Gastroesophageal sphincter (tissue), 4 donors: ENCODE data around the gene OTOP3. TPM values are rescaled to one million over a fixed set of nuclear protein-coding genes. Genes with fewer than 3 reads are reported as not detected.

Experiments
- ATAC-seq: fragments of 150-250 bp; one replicate; pipeline ENCODE4 v1.9.1; 2016; ENCODE audit warnings: mild to moderate bottlenecking, moderate library complexity
- H3K27ac ChIP-seq, 4 donors: fragments of 200-600 bp; sonication (generic) in 3 of 4; 1 replicate in 3 of 4; 2 replicates in 1 of 4; pipeline ENCODE4 v1.5.1; 2016 to 2019
- H3K27me3 ChIP-seq: fragments of 200-600 bp; sonication (generic); one replicate; pipeline ENCODE4 v1.5.1; 2019
- H3K36me3 ChIP-seq, 2 donors: fragments of 200-600 bp; sonication (generic); one replicate each; pipeline ENCODE4 v1.5.1; 2019; ENCODE audit warnings: control low read depth in 1 of 2
- H3K4me1 ChIP-seq, 3 donors: fragments of 200-600 bp; sonication (generic); 1 replicate in 2 of 3; 2 replicates in 1 of 3; pipeline ENCODE4 v1.5.1; 2016 to 2019; ENCODE audit warnings: control low read depth in 2 of 3
- H3K4me3 ChIP-seq, 2 donors: fragments of 200-600 bp; sonication (generic); one replicate each; pipeline ENCODE4 v1.5.1; 2019; ENCODE audit warnings: mild to moderate bottlenecking in 1 of 2, moderate library complexity in 1 of 2
- H3K9me3 ChIP-seq, 3 donors: fragments of 200-600 bp; sonication (generic); one replicate each; pipeline ENCODE4 v1.5.1; 2017 to 2019; ENCODE audit warnings: control low read depth in 2 of 3
- CTCF ChIP-seq, 4 experiments: fragments of 200-600 bp in 2 of 4; fragments of 450-650 bp in 2 of 4; sonication (generic) in 1 of 4; IDR thresholded peaks; one replicate each; pipeline ENCODE4 v1.5.1; 2017 to 2019; ENCODE audit warnings: antibody characterized with exemption in 4 of 4, mild to moderate bottlenecking in 2 of 4, moderate library complexity in 2 of 4
- EP300 ChIP-seq: sonication (generic); formaldehyde crosslinking; IDR thresholded peaks from one replicate; pipeline ENCODE4 v1.6.1; 2017; ENCODE audit warnings: antibody characterized with exemption, mild to moderate bottlenecking
- POLR2A ChIP-seq, 2 donors: fragments of 450-650 bp; IDR thresholded peaks; one replicate each; pipeline ENCODE4 v1.6.1; 2017; ENCODE audit warnings: antibody characterized with exemption in 2 of 2, mild to moderate bottlenecking in 2 of 2, moderate library complexity in 1 of 2
- POLR2AphosphoS5 ChIP-seq: sonication (generic); formaldehyde crosslinking; IDR thresholded peaks from one replicate; pipeline ENCODE4 v1.6.1; 2017; ENCODE audit warnings: antibody characterized with exemption
- WGBS, 2 donors: methylation state at CpG; one replicate each; pipeline ENCODE4 v1.1.5; 2018; ENCODE audit warnings: low coverage in 1 of 2; 5-methylcytosine and 5-hydroxymethylcytosine counted together
- total RNA-seq, 4 donors: library from RNA; depleted of rRNA; stranded (reverse); fragments of >200 nt; gene quantifications; one replicate each; pipeline ENCODE4 v1.1.0, GENCODE V29; 2016

The OTOP3 gene
- total RNA-seq, 4 donors from 2014 or later: 0.31 to 0.82 TPM; not detected in 2

GRCh38 chr17:74951680-74952421, 16.2 kb downstream of the OTOP3 start:
- ATAC-seq: no peak
- WGBS, 2 donors: no CpG with 5 or more reads among the region's 32 CpGs
- Histone ChIP-seq H3K36me3 (peaks cover 0 to 14% of the 10 kb centered on the region in 2 donors), H3K4me1 (no peaks in the 10 kb centered on the region), H3K9me3 (no peaks in the 10 kb centered on the region), H3K27me3 (peaks cover 58% of the 10 kb centered on the region), H3K27ac (no peak overlapping the region), H3K4me3 (no peak overlapping the region)
- TF ChIP-seq CTCF (IDR thresholded peaks at IDR 0.05): no peak
- no peak for TF ChIP-seq POLR2A (IDR thresholded peaks at IDR 0.05)
- no peak for TF ChIP-seq POLR2AphosphoS5

GRCh38 chr17:74952431-74953133, 16.9 kb downstream of the OTOP3 start:
- no peaks in the 10 kb centered on the region for H3K4me1 ChIP-seq
- H3K9me3 ChIP-seq: no peaks in the 10 kb centered on the region
- no peak overlapping the region for H3K27ac ChIP-seq
- H3K27me3 ChIP-seq: peaks cover 51% of the 10 kb centered on the region
- no peak overlapping the region for H3K4me3 ChIP-seq
- 95% methylated on average over 4 of the region's 24 CpGs; no CpG with 5 or more reads in 1 of the 2 donors for WGBS, 2 donors
- no peak for ATAC-seq
- H3K36me3 ChIP-seq: peaks cover 0 to 14% of the 10 kb centered on the region in 2 donors
- TF ChIP-seq EP300: no peak
- TF ChIP-seq POLR2AphosphoS5: no peak
- TF ChIP-seq CTCF (IDR thresholded peaks at IDR 0.05): no peak
- no peak for TF ChIP-seq POLR2A (IDR thresholded peaks at IDR 0.05)

DNA sequence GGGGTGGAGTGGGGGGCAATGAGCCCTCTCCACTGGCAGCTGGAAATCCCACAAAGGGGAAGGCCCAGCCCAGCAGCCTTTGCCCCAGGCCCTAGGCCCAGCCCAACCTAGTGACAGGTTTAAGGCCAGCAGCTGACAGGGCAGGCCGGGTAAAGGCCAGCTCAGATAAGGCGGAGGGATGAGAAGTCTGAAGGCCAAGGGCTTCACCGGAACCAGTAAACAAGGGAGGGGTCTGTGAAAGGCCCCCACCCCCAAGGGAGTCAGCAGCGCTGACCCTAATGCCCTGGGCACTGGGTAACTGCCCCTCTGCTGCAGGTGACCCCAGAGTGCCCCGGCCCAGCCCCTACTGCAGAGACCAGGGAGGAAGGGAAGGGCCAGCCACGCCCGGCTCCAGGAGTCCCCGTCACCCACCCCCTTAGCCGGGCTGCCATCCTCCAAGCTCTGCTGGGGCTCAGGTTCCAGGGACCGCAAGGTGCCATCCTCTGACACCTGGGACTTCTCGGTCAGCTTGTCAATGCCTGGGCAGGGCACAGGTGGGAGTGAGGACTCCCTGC, 17.5 kb downstream of the OTOP3 start:
- peaks cover 0 to 14% of the 10 kb centered on the region in 2 donors for H3K36me3 ChIP-seq
- TF ChIP-seq POLR2AphosphoS5: no peak
- no peak for TF ChIP-seq EP300
- no peak for TF ChIP-seq POLR2A (IDR thresholded peaks at IDR 0.05)
- TF ChIP-seq CTCF (IDR thresholded peaks at IDR 0.05): no peak
- H3K4me3 ChIP-seq: no peak overlapping the region
- H3K4me1 ChIP-seq: peaks cover 0 to 4% (median 0%) of the 10 kb centered on the region in 3 donors
- H3K27ac ChIP-seq: no peak overlapping the region
- ATAC-seq: no peak
- peaks cover 48% of the 10 kb centered on the region for H3K27me3 ChIP-seq
- 80 to 88% methylated on average over 1 to 6 of the region's 11 CpGs for whole genome bisulfite sequencing, 2 donors
- H3K9me3 ChIP-seq: no peaks in the 10 kb centered on the region

DNA sequence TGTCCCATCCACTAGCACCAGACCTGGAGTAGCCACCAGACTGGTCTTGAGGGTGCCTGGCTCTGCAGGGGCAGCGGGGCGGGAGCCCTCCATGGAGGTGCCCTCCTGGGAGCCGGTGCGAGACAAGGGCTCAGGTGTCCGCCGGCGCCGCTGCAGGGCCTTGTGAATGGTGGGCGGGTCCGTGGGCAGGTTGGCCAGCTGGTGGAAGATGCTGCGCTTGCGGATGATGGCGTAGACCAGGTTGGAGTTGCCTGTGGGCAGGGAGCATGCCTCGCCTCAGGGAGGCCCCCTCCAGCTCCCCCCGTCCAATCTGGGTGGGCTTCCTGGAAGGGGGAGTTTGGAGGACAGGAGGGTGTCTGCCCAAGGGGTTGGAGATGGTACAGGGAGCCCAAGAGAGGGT, 18.4 kb downstream of the OTOP3 start:
- H3K36me3 ChIP-seq: peaks cover 0 to 14% of the 10 kb centered on the region in 2 donors
- no peak overlapping the region for H3K27ac ChIP-seq
- no peak for TF ChIP-seq CTCF (IDR thresholded peaks at IDR 0.05)
- TF ChIP-seq POLR2AphosphoS5: no peak
- TF ChIP-seq EP300: no peak
- TF ChIP-seq POLR2A (IDR thresholded peaks at IDR 0.05): no peak
- H3K4me3 ChIP-seq: no peak overlapping the region
- peaks cover 0 to 5% (median 0%) of the 10 kb centered on the region in 3 donors for H3K4me1 ChIP-seq
- no peak for ATAC-seq
- H3K9me3 ChIP-seq: no peaks in the 10 kb centered on the region
- no CpG with 5 or more reads among the region's 15 CpGs for WGBS, 2 donors
- peaks cover 45% of the 10 kb centered on the region for H3K27me3 ChIP-seq
